ENCODE data around the gene APOBEC3F.
"Not testable (repeated sequence)": the region's sequence is repeated elsewhere in the genome, so short reads cannot be mapped to it uniquely, and the experiment has no call there.

APOBEC3F gene

GRCh38 chr22:39026509-39027150 is 14.0 kb upstream of the APOBEC3F start:
- FAIRE-seq, result no peak

GRCh38 chr22:39027717-39028116 is 12.9 kb upstream of the APOBEC3F start:
- DNase-seq (ENCODE audit: low spot score), result no peak
- no peak for FAIRE-seq

More at GRCh38 chr22:39026509-39027150, 14.0 kb upstream of the APOBEC3F start:
- DNase-seq (ENCODE audit: low spot score), result no peak

DNA sequence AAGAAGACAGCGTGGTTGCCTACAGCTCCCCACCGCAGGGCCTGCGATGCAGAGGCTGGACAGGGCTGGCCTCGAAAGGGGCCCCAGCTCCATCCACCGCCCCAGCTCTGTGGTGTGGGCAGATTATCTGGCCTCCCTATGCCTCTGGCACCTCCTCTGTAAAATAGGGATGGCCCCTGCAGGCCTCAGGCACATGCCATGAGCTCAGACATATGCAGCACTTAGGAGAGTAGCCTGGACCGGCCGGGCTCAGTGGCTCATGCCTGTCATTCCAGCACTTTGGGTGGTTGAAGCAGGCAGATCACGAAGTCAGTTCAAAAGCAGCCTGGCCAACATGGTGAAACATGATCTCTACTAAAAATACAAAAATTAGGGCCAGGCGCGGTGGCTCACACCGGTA is 12.4 kb upstream of the APOBEC3F start:
- FAIRE-seq (no peak), DNase-seq (ENCODE audit: low spot score) (no peak)

GRCh38 chr22:39029227-39029626 is 11.4 kb upstream of the APOBEC3F start:
- DNase-seq (ENCODE audit: low spot score), result no peak
- FAIRE-seq, result no peak

DNA sequence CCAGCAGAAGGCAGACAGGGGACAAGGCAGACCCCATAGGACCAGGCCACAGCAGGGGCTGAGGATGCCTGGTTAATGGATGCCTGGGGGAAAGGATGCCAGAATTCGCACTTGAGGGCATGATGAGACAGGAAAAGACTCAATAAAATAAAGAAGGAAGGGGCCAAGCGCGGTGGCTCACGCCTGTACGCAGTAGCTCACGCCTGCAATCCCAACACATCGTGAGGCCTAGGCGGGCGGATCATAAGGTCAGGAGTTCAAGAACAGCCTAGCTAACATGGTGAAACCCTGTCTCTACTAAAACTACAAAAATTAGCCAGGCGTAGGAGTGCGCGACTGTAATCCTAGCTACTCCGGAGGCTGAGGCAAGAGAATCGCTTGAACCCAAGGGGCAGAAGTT is 10.0 kb upstream of the APOBEC3F start:
- no peak for DNase-seq (ENCODE audit: low spot score)
- FAIRE-seq, result no peak

DNA sequence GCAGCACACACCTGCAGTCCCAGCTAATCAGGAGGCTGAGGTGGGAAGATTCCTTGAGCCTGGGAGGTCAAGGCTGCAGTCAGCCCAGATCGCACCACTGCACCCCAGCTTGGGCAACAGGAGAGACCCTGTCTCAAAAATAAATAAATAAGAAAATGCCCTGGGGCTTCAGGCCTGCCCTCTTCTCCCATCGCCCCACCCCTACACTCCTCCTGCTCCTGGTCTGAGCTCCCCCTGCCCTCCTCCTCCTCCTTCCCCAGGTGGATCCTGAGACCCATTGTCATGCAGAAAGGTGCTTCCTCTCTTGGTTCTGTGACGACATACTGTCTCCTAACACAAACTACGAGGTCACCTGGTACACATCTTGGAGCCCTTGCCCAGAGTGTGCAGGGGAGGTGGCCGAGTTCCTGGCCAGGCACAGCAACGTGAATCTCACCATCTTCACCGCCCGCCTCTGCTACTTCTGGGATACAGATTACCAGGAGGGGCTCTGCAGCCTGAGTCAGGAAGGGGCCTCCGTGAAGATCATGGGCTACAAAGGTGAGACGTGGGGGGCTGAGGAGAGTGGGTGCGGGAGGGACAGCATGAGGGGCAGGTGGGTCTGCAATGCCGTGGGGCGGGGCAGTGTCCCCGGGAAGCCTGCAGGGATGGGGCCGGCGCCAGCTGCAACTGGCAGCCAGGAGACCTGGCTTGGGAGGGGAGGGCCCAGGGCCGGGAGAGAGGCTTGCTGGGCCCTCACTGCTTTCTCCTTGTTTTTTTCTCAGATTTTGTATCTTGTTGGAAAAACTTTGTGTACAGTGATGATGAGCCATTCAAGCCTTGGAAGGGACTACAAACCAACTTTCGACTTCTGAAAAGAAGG is 9.0 kb upstream of the APOBEC3F start:
- not testable (repeated sequence) for FAIRE-seq; DNase-seq (ENCODE audit: low spot score)

GRCh38 chr22:39037071-39037470 is 3.6 kb upstream of the APOBEC3F start:
- FAIRE-seq, result not testable (repeated sequence)

GRCh38 chr22:39039306-39040126 is 1.1 kb upstream of the APOBEC3F start:
- DNase-seq (ENCODE audit: low spot score) (no peak), FAIRE-seq (no peak)

More at GRCh38 chr22:39037071-39037470, 3.6 kb upstream of the APOBEC3F start:
- not testable (repeated sequence) for DNase-seq (ENCODE audit: low spot score)

DNA sequence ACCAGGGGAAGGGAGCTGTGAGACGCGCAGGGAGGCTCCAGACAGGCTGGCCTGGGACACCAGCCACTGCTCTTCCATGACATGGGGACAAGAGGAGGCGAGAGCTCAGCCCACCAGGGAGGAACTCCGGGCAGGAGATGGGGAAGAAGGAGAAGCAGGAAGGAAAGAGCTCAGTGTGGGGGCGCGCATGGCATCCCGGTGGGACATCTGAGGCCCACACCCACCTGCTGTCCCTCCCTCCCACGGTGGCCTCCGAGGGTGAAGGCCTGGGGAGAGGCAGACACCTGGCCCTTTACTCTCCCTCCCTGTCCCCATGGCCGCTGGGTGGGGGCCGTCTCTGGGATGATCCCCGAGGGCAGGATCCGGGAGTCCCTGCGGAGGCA is 518 bp upstream of the APOBEC3F start:
- DNase-seq (ENCODE audit: low spot score); FAIRE-seq: not testable (repeated sequence)

- FAIRE-seq (no peak), DNase-seq (ENCODE audit: low spot score) (no peak)
Measured at GRCh38 chr22:39041908-39042307, 1.2 kb downstream of the APOBEC3F start.

GRCh38 chr22:39043063-39043462 is 2.4 kb downstream of the APOBEC3F start:
- not testable (repeated sequence) for FAIRE-seq; DNase-seq (ENCODE audit: low spot score)

GRCh38 chr22:39045136-39045535 is 4.5 kb downstream of the APOBEC3F start:
- not testable (repeated sequence) for DNase-seq (ENCODE audit: low spot score); FAIRE-seq

GRCh38 chr22:39049486-39049885 is 8.8 kb downstream of the APOBEC3F start:
- not testable (repeated sequence) for DNase-seq (ENCODE audit: low spot score); FAIRE-seq

DNA sequence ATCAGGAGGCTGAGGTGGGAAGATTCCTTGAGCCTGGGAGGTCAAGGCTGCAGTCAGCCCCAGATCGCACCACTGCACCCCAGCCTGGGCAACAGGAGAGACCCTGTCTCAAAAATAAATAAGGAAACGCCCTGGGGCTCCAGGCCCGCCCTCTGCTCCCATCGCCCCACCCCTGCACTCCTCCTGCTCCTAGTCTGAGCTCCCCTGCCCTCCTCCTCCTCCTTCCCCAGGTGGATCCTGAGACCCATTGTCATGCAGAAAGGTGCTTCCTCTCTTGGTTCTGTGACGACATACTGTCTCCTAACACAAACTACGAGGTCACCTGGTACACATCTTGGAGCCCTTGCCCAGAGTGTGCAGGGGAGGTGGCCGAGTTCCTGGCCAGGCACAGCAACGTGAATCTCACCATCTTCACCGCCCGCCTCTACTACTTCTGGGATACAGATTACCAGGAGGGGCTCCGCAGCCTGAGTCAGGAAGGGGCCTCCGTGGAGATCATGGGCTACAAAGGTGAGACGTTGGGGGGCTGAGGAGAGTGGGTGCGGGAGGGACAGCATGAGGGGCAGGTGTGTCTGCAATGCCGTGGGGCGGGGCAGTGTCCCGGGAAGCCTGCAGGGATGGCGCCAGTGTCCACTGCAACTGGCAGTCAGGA is 11.3 kb downstream of the APOBEC3F start:
- not testable (repeated sequence) for DNase-seq (ENCODE audit: low spot score); FAIRE-seq

GRCh38 chr22:39055658-39056057 is 15.0 kb downstream of the APOBEC3F start:
- no peak for DNase-seq (ENCODE audit: low spot score)
- no peak for FAIRE-seq

- not testable (repeated sequence) for FAIRE-seq; DNase-seq (ENCODE audit: low spot score)
Measured at GRCh38 chr22:39061290-39061689, 20.6 kb downstream of the APOBEC3F start.

- not testable (repeated sequence) for DNase-seq (ENCODE audit: low spot score); FAIRE-seq
Measured at GRCh38 chr22:39061951-39062350, 21.3 kb downstream of the APOBEC3F start.

DNA sequence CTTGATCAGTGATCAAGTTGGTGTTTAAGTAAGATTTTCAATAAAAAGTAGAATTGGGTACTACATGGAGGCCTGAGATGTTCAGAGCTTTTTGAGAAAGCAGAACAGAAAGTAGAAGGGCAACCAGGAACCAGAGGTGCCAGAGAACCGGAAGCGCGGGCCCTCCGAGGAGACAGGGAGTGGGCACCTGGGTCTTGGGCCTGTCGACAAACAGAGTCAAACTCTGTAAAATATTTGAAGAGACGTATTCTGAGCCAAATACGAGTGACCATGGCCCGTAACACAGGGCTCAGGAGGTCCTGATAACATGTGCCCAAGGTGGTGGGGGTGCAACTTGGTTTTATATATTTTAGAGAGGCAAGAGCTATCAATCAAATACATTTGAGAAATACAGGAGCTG is 23.2 kb downstream of the APOBEC3F start:
- DNase-seq (ENCODE audit: low spot score); FAIRE-seq: not testable (repeated sequence)

DNA sequence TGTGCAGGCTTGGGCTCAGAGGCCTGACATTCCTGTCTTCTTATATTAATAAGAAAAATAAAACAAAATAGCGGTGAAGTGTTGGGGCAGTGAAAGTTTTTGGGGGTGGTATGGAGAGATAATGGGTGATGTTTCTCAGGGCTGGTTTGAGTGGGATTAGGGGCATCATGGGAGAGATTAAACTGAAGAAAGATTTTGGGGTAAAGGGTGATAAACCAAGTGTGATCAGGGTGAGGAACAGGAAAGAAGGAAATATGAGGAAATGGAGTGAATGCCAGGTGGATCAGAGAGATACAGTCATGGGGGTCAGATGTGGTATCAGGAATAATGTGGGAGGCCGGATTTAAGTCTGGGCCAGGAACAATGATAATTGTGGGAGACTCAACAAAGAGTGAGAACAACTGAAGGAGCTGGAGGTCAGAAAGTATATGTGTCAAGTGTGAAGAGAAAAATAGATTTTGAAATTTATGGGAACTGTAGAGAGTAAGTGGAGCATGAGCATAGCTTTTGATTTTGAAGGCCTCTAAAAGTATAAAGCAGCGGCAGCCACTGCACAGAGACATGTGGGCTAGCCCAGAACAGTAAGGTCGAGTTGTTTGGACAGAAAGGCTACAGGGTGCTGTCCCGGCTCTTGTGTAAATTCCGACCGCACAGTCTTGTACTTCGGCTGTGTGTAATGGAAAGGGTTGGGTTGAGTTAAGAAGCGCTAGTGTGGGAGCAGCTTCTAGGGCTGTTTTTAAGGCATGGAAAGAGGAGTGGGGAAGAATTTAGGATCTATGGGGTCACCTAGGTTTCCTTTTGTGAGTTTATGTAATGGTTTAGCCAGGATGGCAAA is 26.0 kb downstream of the APOBEC3F start:
- DNase-seq (ENCODE audit: low spot score); FAIRE-seq: not testable (repeated sequence)
